CD1c-positive myeloid dendritic cell (primary cell): Measurements from ENCODE around the gene GPRC5A.

Experiments
- DNase-seq: peaks from one replicate; pipeline ENCODE4 v3.0.0-alpha.2; 2016; ENCODE audit errors: extremely low spot score

Gene GPRC5A

DNA sequence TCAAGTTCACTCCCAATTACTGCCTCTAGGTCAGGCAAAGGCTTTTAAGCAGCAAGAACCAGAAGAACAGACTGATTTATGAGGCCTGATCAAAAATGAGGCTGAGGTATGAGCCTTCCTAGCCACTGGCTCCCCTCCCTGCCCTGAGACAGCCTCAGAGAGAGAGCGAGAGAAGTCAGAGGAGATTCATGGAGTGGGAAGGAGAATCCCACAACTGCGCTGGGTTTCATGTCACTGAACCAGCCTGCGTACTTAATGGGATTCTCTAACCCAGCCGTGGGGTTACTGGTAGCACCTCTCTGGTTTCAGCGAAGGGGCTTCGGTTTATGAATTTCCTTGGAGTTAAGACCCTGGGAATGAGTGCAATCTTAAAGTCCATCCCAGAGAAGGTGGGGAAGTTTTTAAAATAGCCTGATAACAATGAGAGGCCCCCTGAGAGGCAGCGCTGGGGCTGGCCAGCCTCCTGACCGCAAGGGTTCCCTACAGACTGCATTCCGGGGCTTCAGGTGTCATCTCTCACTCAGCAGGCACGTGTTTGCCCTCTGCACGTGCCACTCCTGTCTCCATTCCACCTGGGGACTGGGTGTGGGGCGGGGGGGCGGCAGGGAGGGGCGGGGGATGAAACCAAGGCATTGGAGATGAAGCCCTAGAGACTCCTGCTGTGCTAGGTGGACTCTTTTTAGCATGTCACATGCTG, 6.1 kb upstream of the GPRC5A start:
- DNase-seq, result no peak

DNA sequence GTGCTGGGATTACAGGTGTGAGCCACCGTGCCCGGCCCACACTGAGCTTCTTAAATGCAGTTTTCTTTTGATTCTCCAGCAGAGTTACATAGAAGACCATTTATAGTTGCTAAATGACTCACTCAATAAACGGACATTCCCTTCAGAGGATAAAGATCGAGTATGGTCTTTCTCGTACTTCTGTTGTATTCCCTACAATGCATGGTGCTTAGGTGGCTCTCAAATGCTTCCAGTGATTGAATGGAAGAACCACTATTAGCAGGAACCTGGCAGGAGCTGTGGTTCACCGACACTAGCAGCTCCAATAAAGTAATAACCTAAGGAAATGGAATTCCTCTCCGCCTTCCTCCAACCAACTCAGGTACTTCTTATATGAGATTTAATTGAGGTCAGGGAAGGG, 3.9 kb upstream of the GPRC5A start:
- DNase-seq, result no peak

DNA sequence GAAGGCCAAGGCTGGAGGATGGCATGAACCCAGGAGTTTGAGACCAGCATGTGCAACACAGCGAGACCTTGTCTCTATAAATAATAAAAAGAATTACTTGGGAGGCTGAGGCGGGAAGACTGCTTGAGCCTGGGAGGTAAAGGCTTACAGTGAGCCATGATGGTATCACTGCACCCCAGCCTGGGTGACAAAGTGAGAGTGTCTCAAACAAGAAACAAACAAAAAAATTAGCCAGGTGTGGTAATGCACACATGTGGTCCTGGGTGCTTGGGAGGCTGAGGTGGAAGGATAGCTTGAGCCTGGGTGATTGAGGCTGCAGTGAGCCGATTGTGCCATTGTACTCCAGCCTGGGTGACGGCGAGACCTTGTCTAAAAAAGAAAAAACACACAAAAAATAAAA, 1.7 kb upstream of the GPRC5A start:
- no peak for DNase-seq

DNA sequence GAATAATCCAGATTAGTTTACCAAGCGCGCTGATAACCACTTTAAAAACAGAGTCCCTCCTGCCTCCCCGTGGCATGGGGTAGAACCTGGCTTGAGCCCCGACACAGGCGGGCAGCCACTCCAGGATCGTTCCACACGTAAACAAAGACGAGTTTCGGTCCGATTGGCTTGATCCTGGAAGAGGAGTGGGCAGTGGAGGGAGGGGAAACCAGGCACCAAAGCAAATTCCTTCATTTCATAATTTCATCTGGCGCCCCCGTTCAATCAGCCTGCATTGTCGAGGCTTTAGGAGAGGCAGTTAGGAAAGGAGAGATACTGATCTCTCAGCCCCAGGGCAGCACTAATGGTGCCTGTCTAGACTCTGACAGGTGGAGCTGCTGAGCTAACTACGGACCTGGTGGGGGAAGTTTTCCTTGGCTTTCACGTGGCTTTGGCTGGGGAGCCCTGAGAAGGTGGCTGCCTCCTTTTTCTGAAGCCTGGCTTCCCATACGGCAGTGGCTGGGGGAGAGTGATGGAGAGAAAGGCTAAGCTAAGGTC, 751 bp upstream of the GPRC5A start:
- no peak for DNase-seq

DNA sequence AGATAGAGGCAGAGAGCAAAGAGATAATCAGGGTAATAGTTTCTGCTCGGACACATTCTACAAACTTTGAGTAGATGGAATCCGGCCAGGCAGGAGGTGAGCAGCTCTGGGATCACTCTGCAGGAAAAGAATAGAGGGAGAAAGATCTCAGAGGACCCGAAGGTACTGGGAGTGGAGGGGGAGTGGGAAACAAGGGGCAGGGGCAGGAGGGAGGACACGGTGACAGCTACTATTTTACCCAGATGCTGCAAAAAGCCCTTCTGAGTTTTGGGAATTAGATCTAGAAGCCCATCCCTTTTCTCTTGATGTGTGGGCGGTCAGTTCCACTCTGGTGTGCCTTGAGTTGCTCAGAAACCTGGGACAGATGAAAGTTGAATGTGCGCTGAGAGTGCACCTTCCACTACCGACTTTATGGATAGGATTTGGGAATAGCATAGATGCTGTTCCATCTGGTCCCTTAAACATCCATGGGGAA, 556 bp downstream of the GPRC5A start:
- DNase-seq, result peak; percentile 11

DNA sequence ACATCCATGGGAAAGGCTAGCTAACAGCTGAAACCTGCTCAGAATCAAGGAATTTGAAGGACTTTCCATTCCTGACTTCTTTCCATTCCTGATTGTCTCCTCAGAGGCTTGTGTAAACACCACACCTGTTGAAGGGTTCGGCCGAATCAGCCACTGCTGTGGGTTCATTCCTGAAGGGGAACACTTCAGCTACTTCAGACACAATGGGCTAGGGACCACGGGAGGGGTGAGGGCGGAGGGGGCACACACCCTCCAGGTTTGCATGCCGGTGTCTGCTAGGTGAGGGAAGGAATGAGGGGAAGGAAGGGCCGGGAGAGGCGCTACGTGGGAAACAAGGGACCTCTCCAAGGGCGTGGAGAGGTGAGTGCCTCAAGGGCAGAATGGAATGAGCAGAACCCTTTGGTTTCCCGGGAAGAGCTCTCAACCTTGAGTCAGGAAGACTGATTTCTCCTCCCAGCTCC, 1.3 kb downstream of the GPRC5A start:
- no peak for DNase-seq

DNA sequence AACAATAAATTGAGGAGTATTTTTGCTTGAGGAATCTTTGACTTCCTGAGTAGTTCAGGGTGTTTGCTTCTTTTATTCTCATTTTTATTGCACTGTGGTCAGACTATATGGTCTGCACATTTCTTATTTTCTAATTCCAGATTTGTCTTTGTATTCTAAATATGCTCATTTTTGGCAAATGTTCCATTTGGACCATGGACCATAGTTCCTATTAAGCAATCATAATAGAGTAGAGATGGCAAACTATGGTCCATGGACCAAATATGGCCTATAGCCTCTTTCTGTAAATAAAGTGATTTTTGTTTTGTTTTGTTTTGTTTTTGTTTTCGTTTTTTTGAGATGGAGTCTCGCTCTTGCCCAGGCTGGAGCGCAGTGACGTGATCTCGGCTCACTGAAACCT, 2.1 kb downstream of the GPRC5A start:
- DNase-seq, result no peak

DNA sequence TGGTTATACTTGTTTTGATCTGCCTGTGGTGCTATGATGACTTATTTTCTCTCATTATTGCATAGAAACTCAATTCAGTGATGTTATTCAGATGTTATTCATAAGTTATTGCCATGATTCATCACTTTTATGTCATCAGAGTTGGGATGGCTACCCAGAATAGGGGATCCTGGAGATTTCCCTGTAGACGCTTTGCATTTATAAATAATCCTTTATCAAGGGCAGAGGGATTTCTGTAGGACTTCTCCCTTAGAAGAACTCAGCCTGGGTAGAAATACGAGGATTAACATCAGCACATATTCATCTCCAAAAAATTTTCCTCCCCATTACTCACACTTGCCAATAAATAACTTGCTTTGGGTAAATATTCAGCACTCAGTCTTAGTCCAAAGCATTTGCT, 4.9 kb downstream of the GPRC5A start:
- DNase-seq, result no peak

DNA sequence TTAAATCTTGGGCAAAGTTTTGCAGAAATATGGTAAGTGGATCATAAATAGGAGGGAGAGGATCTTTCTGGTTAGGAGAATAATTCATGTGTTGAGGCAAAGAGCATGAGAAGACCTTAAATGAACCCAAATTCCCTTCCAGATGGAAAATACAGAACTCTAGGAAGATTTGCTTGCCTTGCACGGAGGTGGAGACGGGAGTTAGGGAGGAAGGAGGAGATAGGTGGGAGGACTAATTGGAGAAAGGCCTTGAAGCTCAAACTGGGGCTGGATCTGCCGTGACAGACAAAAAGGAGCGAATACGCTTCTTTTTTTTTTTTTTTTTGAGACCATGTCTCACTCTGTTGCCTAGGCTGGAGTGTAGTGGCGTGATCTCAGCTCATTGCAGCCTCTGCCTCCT, 5.9 kb downstream of the GPRC5A start:
- DNase-seq, result no peak

GRCh38 chr12:12898136-12898717, 6.9 kb downstream of the GPRC5A start:
- no peak for DNase-seq

- no peak for DNase-seq
Observed at GRCh38 chr12:12898911-12899511, 7.6 kb downstream of the GPRC5A start.

DNA sequence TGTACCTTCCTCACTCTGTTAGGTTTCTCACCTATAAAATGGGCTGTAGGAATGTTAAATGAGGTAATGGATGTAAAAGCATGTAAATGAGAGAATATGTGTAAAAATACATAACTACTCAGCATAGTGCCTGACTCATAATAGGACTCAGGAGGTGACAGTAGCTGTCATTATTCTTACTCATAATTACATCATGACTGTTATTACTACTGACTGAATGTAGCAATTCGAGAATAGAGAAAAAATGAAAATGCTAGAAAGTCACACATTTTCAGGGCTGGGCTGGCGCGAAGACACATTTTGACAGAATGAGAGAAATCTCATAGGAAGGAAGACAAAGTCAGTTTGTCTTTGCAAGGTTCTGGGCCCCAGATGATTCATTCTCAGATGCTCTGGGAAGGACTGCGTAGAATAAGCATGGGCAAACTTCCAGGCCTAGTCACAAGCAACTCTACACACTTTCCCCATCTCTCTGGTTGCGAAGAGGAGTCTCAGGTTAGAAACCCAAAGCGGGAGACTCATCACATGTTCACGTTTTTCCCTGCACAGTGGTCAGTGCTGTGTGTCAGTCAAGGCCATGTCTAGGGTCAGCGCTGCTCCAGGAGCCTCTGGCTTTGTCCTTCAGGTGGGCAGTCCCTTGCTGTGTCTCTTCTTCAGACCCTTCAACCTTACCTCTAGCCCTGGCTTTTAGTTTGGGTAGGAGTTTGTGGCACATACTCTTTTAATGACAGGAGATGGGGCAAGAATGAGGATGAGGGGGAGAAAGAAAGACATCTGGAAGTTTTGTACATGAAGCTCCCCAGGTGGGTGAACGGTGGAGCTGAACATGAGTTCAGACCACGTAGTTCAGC, 8.4 kb downstream of the GPRC5A start:
- DNase-seq, result peak; percentile 8

DNA sequence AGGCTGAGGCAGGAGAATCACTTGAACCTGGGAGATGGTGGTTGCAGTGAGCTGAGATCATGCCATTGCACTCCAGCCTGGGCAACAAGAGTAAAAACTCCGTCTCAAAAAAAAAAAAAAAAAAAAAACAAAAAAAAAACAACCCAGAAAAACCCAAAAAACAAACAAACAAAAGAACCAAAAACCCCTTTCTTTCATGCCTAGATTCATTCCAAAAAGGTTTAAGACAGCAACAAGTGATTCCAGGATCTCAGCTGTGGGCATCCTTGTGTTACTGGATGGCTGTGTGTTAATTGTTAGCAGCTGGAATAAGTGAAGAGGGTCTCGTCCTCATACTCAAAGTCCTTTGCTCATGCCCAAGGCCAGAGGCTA, 9.4 kb downstream of the GPRC5A start:
- no peak for DNase-seq

DNA sequence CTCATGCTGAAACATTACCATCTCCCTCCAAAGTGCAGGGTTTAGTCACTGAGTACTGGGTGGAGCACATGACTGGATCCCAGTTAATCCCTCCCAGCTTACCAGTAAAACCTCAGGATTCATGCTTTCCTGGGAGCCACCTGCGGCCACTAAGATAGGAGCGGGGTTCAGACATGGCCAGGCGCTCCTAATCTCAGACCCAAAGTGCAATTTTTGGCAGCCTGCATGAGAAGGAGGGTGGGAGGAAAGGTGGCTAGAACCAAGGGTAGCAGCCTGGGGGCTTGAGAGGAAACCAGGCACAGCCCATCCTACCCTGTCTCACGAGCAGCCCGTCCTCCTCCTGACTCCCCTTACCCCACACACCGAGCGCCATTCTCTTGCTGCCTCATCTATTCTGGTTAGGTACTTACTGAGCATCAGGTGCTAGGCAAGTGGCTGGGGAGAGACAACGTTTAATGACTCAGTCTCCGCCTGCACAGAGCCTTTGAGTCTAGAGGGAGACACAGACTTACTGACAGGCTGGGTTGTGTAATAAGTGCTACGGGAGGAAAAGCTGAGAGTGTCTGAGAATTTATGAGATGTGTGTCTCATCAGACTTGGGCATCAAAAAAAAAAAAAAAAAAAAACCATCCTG, 9.9 kb downstream of the GPRC5A start:
- no peak for DNase-seq

GRCh38 chr12:12902036-12902435, 10.7 kb downstream of the GPRC5A start:
- no peak for DNase-seq

DNA sequence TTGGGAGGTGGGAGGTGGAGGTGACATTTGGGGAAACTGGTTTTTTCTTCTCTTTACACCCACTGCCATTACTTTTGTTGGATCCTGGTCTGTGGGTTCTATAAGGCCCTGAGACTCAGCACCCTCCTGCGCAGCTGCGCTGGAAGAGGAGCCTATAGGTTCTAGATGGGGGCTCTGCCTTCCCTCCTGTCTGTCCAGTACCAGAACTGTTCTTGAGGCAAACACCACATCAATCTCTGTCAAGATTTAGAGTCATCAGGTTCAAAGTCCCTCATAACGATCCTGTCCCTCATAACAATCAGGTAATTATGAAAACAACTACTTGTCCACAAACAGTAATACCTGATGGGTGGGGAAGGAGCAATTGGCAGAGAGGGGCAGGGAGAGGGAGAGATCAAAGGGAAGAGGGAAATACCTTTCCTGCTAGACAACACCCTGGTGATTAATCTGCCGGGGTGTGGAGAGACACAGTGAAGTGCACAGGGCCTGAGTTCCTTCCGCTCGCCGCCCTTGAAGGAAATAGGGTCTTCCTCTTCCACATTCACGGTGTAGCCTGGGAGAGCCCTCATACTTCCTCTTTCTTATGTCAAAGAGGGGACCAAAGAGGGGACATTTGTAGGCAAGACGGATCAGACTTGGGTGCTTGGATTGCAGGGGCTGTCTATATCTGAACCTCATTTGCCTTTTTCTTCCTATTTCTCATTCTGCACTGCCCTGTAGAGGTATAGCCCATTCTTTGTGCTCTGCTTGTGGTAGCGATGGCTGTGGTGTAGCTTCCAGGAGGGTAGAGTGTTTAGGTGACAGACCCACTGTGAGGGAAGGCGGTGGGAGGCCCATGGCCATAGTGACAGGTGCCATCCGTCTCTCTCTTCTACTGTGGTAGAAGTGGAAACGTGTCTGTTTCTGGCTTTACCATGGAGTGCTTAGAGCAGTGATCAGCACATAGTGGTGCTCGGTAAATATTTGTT, 12.6 kb downstream of the GPRC5A start:
- peak; percentile 15 for DNase-seq

GRCh38 chr12:12907552-12907951, 16.2 kb downstream of the GPRC5A start:
- DNase-seq, result no peak

DNA sequence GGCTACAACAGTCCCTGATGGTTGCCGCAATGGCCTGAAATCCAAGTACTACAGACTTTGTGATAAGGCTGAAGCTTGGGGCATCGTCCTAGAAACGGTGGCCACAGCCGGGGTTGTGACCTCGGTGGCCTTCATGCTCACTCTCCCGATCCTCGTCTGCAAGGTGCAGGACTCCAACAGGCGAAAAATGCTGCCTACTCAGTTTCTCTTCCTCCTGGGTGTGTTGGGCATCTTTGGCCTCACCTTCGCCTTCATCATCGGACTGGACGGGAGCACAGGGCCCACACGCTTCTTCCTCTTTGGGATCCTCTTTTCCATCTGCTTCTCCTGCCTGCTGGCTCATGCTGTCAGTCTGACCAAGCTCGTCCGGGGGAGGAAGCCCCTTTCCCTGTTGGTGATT, 16.9 kb downstream of the GPRC5A start:
- DNase-seq, result no peak

DNA sequence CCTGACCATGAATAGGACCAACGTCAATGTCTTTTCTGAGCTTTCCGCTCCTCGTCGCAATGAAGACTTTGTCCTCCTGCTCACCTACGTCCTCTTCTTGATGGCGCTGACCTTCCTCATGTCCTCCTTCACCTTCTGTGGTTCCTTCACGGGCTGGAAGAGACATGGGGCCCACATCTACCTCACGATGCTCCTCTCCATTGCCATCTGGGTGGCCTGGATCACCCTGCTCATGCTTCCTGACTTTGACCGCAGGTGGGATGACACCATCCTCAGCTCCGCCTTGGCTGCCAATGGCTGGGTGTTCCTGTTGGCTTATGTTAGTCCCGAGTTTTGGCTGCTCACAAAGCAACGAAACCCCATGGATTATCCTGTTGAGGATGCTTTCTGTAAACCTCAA, 17.3 kb downstream of the GPRC5A start:
- no peak for DNase-seq

DNA sequence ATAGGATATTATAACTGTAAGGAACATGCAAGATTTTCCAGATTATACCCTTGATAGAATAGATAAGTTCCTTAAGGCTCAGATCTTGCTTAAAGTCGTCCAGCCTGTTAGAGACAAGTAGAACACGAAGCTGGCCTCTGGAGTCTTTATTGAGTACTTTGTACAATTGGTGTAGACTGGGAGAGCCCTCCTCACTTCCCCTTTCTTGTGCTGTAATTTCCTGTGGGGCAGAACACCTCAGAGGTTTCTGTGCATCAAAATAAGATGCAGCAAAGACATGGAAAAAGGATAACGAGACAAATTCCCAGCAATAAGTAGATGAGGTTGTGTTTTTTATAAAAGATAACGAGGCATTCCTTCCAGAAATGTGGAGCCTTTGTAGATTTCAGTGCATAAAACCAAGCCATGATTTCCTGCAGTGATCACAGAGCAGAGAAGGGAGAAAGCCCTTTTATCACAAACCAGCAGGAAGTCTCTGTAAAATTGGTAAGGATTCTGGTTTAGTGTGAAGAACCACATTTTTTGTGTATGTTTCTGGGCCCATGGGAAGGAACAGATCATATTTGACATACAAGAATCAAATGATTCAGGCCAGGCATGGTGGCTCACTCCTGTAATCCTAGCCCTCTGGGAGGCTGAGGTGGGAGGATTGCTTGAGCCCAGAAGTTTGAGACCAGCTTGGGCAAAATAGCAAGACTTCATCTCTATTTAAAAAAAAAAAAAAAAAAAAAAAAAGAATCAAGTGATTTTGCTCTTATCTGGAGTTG, 18.0 kb downstream of the GPRC5A start:
- peak; percentile 24 for DNase-seq
